GM21786 (cell line): Measurements from ENCODE around the gene ATRNL1.

Experiments used
- ATAC-seq: cut with Tn5 transposase; IDR thresholded peaks from one replicate; pipeline ENCODE4 v1.9.1; 2021; ENCODE audit not compliant: unreplicated experiment

ATRNL1 gene

GRCh38 chr10:115593060-115593459 lies 499.9 kb downstream of the ATRNL1 start:
- ATAC-seq = no peak

DNA sequence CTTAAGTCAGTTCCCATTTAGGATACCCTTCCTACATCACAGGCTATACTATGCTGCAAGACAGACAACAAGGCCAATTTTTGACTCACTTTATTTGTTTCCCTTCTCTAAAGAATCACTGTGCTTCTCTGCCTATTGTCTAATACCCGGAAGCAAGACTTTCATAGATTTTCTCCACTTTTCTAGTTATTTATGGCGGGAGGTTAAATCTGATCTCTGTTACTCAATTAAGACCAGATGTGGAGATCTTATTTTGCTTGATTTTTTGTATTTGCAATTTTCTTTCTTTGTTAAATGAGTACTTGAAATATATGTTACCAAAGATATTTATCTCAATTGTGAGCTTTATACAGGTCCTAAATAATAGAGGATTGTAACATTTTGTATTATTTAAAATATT lies 511.5 kb downstream of the ATRNL1 start:
- ATAC-seq = no peak

GRCh38 chr10:115606086-115606485 lies 512.9 kb downstream of the ATRNL1 start:
- ATAC-seq = no peak

GRCh38 chr10:115606741-115607140 lies 513.6 kb downstream of the ATRNL1 start:
- no peak for ATAC-seq

- no peak for ATAC-seq
These were observed 531.3 kb downstream of the ATRNL1 start for GRCh38 chr10:115624448-115624847.

- no peak for ATAC-seq
These were observed 535.5 kb downstream of the ATRNL1 start for GRCh38 chr10:115628616-115629015.

GRCh38 chr10:115638246-115638645 lies 545.1 kb downstream of the ATRNL1 start:
- no peak for ATAC-seq

- ATAC-seq = no peak
These were observed 556.1 kb downstream of the ATRNL1 start for GRCh38 chr10:115649217-115649616.

DNA sequence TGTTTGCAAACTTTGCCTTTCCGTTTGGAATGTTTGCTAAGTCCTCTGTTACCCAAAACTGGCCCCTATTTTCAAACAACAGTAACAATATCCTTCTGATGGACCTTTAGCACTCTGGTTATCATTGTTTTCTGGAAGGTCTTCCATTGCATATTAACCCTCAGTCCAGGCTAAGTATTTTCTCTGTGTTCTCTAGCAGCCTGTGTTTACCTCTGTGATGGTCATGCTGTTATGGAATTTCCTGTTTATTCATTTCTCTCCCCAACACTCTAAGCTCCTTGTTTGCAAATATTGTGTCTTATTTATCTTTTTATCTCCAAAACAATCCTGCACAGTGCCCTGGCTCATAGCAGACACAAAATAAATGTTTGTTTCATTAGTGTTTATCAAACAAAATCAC lies 560.3 kb downstream of the ATRNL1 start:
- ATAC-seq = no peak

GRCh38 chr10:115654961-115655360 lies 561.8 kb downstream of the ATRNL1 start:
- ATAC-seq = no peak

DNA sequence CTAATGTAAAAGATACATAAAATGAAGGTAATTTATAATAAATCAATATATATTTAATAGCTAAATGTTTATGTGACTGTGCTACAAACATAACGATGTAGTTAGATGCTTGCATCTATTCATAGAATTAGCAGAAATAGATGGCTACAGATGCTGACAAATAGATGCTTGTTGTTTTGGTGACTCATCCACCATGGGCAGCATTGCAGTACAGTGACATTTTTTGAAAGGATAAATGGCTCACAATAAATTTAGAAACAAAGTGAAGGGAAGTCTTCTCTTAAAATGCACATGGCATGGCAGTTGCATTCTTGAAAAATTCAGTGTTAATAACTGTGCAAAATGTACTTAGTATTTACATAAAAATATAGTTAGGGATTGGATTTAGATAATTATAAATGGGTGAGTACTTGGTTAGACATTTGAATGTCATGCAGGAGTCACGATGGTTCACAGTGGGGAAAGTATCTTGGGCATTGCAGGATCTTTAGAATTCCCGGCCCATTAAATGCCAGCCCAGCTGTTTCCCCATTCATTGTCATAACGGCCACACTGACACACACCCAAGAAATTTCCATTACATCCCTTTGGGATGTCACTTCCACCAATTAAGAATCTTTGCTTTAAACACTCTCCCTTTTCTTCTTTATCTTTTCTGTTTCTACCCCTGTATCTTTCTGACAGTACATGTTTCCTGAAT lies 564.1 kb downstream of the ATRNL1 start:
- ATAC-seq = no peak

DNA sequence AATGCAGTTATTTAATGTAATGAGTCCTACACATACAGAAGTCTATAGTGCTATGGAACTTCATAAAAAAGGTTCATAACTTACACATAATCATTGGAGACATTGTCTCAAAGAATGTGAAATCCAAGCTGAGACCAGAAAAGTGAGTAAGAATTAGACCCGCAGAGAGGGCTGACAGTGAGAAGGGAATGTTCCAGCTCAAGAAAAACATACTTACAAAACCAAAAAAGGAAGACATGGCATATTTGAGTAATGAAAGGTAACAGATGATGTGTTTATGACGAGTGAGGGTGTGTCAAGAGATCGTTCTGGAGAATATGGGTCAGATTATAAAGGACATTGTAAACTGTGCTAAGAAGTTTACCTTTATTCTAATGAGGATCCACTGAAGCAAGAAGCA lies 566.5 kb downstream of the ATRNL1 start:
- no peak for ATAC-seq

DNA sequence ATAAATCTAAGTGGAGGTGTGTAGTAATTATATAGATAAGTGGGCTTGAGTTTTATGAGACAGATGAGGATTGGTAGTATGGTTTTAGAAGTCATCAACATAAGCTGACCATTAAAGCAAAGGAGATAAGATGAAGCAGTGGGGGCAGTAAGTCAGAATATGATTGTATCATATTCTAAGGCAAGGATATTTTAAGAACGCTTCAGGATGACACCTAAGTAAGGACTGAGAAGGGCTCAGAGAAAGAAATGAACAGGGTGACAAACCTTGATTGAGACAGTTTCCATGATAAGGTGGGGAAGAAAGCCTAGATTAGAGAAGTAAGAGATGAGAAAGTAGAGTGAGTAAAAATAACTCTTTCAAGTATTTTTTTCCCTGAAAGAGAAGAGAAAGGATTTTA lies 567.2 kb downstream of the ATRNL1 start:
- ATAC-seq = no peak

- no peak for ATAC-seq
These were observed 569.3 kb downstream of the ATRNL1 start for GRCh38 chr10:115662422-115662821.

DNA sequence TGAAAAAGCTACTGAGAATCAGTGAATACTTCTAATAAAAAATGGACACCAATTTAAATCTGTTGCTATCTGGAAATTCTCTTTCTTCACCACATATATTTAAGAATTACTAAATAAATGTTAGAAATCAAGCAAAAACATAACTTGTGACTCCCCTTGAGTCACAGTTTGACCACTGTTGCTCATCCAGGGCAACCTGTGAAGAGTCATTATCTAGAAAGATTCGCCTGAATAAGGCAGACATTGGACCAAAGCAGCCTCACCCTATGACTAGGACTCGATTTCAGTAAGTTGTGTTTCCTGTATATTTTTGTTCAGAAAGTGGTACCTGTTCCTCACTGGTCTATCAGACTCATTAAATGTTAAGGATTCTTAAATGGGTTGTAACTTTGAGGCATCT lies 572.4 kb downstream of the ATRNL1 start:
- ATAC-seq = no peak

DNA sequence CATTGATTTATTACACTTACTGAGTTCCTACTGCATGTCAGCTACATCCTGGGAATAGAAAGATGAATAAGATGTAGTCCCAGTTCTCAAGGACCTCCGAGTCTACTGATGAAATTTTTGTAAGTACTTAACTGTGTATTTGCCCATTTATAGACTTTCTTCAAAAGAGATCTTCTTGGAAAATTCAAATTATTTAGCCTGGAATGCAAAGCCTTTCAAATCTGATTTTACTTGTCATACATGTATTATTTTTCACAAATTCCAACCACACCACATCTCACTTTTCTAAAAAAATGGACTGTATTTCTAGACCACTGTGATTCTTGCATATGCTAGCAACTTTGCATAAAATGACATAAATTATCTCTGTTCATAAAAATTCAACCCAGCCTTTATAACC lies 581.3 kb downstream of the ATRNL1 start:
- ATAC-seq = no peak

DNA sequence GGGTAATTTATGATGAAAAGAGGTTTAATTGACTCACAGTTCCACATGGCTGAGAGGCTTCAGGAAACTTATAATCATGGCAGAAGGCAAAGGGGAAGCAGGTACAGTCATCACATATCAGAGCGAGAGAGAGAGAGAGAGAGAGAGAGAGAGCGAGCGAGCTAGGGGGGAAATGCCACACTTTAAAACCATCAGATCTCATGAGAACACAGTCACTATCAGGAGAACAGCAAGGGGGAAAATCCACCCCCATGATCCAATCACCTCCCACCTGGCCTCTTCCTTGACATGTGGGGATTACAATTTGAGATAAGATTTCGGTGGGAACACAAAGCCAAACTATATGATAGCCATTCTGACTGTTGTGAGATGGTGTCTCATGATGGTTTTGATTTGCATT lies 603.6 kb downstream of the ATRNL1 start:
- ATAC-seq = no peak

GRCh38 chr10:115706026-115706425 lies 612.9 kb downstream of the ATRNL1 start:
- no peak for ATAC-seq

DNA sequence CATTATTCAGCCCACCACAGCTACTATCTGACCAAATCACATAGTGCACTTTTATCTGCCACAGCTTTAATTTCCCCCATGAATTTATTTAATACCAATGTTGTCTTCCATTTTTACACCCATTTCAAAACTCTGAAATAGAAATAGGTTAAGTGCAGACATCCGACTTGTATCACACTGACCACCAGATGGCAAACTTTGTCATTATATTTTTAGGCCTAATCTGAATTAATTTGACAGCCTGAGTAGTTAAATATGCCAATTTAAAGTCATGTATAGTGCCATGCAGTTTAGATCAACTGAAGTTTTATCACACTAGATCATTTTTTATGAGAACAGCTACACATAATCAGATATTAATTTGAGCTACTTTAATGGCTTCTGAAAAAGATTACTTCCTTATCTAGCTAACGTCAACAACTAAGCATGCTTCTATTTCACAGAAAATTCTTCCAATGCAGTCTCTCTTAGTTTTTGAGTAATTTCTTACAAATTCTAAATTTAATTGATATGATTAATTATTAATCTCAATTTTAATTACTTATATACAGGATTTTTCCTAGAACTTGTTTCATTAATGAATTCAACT lies 613.4 kb downstream of the ATRNL1 start:
- no peak for ATAC-seq

DNA sequence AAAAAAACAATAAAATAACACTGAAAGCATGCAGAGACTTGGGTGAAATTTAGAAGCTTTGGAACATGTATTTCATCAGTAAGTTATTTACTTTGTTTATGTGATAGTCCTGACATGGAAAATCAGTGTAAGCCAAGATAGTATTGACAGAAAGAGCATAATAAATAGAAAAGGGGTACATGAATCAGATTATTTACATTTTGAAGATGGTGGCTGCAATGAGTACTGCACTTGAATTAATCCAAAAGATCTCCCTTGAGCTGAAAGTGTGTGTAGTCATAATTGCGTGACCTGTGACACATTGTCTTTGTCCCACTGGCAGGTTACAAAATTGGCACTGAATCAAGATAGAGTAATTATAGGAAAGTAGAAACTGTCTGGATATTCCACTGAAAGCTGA lies 617.0 kb downstream of the ATRNL1 start:
- ATAC-seq = no peak

DNA sequence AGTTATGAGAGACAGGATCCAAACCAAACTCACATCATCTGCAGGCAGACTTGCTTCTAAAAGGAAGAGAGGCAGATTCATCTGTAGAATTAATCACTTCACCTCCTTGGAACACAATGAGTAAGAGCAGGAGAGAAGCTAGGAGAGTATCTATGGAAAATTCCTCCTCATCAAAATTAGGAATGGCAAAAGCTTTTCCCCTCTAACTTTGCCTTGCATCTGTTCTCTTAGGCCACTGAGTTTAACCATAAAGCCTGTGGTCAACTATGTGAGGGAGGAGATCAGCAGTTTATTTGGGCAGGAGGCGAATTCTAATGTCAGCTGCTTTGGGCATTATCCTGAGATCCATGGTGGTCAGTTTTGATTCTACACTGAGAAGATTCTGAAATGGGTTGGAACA lies 618.1 kb downstream of the ATRNL1 start:
- ATAC-seq = no peak

DNA sequence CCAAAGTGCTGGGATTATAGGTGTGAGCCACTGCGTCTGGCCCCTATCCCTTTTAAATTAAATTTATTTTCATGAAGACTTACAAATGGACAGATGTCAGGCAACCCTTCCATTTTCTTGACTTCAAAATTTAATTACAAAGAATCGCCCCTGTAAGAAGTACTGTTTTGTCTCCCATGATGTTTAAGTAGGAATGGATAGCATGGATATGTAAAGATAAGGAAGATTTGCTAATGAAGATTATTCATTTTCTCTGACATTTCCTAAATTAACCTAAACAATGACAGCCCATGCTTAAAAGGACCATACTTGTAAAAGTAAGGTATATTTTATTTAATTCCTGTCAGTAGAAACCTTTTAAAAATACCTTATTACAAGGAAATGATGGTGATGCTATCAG lies 627.0 kb downstream of the ATRNL1 start:
- ATAC-seq = no peak

DNA sequence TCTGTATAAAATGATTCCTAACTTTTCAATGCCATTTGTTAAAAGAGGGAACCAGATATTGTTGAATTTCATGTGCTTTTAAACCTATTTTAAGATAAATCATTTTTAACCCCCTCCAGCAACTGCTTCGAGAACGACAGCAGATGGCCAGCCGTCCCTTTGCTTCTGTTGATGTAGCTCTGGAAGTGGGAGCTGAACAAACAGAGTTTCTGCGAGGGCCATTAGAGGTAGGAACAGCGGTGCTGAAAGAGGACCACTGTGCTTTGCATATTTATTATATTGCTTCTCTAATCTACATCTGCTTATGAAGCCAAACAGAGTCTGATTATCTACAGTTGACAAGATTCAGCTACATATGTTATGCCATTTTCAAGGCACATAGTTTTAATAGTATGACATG lies 634.0 kb downstream of the ATRNL1 start:
- ATAC-seq = no peak
